Measurements from ENCODE around the gene HACD2. TPM values are rescaled to one million over a fixed set of nuclear protein-coding genes. Genes with fewer than 3 reads are reported as not detected.

The HACD2 gene
- total RNA-seq, 1 experiment from 2014 or later, result 27.4 TPM

GRCh38 chr3:123533554-123534159, 51.2 kb downstream of the HACD2 start:
- no peak overlapping the region for H4K5ac ChIP-seq (ENCODE audit: insufficient read length, low read depth, low read length)
- Mint-ChIP-seq H3K4me3 (no peak overlapping the region), H3K36me3 (ENCODE audit: insufficient read depth in 1 of 3, low read depth in 3 of 3) (no peaks in the 10 kb centered on the region), H3K9me3 (no peaks in the 10 kb centered on the region), H3K27ac (no peak overlapping the region), H3K4me1 (no peaks in the 10 kb centered on the region), H3K27me3 (ENCODE audit: low read depth) (no peaks in the 10 kb centered on the region)
- H3K18ac ChIP-seq (ENCODE audit: insufficient read length, low read depth, low read length), result no peak overlapping the region
- H3T11ph ChIP-seq (ENCODE audit: low read length), result no peak overlapping the region
- no peak overlapping the region for H2AK5ac ChIP-seq (ENCODE audit: insufficient read length, low read length)
- H2BK15ac ChIP-seq (ENCODE audit: low read depth, low read length), result no peak overlapping the region
- H3K23me2 ChIP-seq (ENCODE audit: insufficient read length, low read depth, low read length, poor library complexity, severe bottlenecking), result no peaks in the 10 kb centered on the region
- no peak for DNase-seq
- no peak overlapping the region for H2AFZ ChIP-seq (ENCODE audit: low read length)
- no peaks in the 10 kb centered on the region for H3K79me1 ChIP-seq (ENCODE audit: insufficient read depth, low read depth, low read length, poor library complexity, severe bottlenecking)
- H4K91ac ChIP-seq (ENCODE audit: insufficient read length, low read depth, low read length), result no peak overlapping the region
- H3K4me1 ChIP-seq (ENCODE audit: insufficient read depth, low read length), result no peaks in the 10 kb centered on the region
- no peak overlapping the region for H4K8ac ChIP-seq (replicated peaks; ENCODE audit: insufficient read length, low read depth, low read length)
- no peak overlapping the region for H3K27ac ChIP-seq (ENCODE audit: insufficient read length, low read depth, low read length)
- WGBS (ENCODE audit: extremely low coverage, insufficient read length, low lambda C conversion rate), result no CpG with 5 or more reads among the region's 2 CpGs
- no peak overlapping the region for H2BK5ac ChIP-seq (ENCODE audit: insufficient read length, low read length)
- TF ChIP-seq CTCF (conservative IDR thresholded peaks at IDR 0.05), result no peak
- no peak overlapping the region for H2BK20ac ChIP-seq (ENCODE audit: low read depth, low read length, poor library complexity, severe bottlenecking)
- no peak overlapping the region for H3K23ac ChIP-seq (ENCODE audit: insufficient read length, low read depth, low read length)
- H4K20me1 ChIP-seq (ENCODE audit: control insufficient read depth, insufficient read depth, insufficient read length), result no peaks in the 10 kb centered on the region
- H3K9me3 ChIP-seq (ENCODE audit: control insufficient read depth, low read depth, low read length), result no peaks in the 10 kb centered on the region
- H3K4me2 ChIP-seq (ENCODE audit: insufficient read depth, insufficient read length, low read length), result no peak overlapping the region
- no peak overlapping the region for H2BK120ac ChIP-seq (ENCODE audit: low read depth, low read length, poor library complexity, severe bottlenecking)
- H3K27me3 ChIP-seq (ENCODE audit: insufficient read depth, low read length), result no peaks in the 10 kb centered on the region
- H3K9ac ChIP-seq (ENCODE audit: extremely low read depth, insufficient read length, low read length), result no peak overlapping the region
- H3K4ac ChIP-seq (ENCODE audit: low read depth, low read length), result no peak overlapping the region
- no peak overlapping the region for H3K56ac ChIP-seq (ENCODE audit: insufficient read length, low read depth, low read length)
- no peak overlapping the region for H3K14ac ChIP-seq (ENCODE audit: insufficient read depth, low read length)
- H3K79me2 ChIP-seq (ENCODE audit: insufficient read depth, low read length), result no peaks in the 10 kb centered on the region
- no peak overlapping the region for H2BK12ac ChIP-seq (ENCODE audit: insufficient read length, low read depth, low read length)

Measured in H9 (cell line).